H9 (cell line): Measurements from ENCODE around the gene QSOX1. TPM values are rescaled to one million over a fixed set of nuclear protein-coding genes. Genes with fewer than 3 reads are reported as not detected.

ENCODE experiments used
- DNase-seq: peaks from one replicate; pipeline ENCODE4 v3.0.0-alpha.2; 2017
- H2AFZ ChIP-seq: one replicate; pipeline ENCODE4 v1.6.1; 2013; ENCODE audit warnings: mild to moderate bottlenecking, low read length, control low read depth, moderate library complexity
- H2AK5ac ChIP-seq: 2 replicates; pipeline ENCODE4 v1.6.1; 2013; ENCODE audit warnings: low read length, control low read depth, mixed read lengths; ENCODE audit not compliant: insufficient read length
- H2BK120ac ChIP-seq: one replicate; pipeline ENCODE4 v1.6.1; 2013; ENCODE audit warnings: low read depth, mild to moderate bottlenecking, low read length, control low read depth, inconsistent platforms; ENCODE audit not compliant: poor library complexity, severe bottlenecking
- H2BK12ac ChIP-seq: 2 replicates; pipeline ENCODE4 v1.6.1; 2013; ENCODE audit warnings: low read length, control low read depth, mixed read lengths, low read depth; ENCODE audit not compliant: insufficient read length
- H2BK15ac ChIP-seq: 2 replicates; pipeline ENCODE4 v1.6.1; 2013; ENCODE audit warnings: low read depth, low read length, control low read depth
- H2BK20ac ChIP-seq: one replicate; pipeline ENCODE4 v1.6.1; 2013; ENCODE audit warnings: low read depth, mild to moderate bottlenecking, low read length, control low read depth, inconsistent platforms; ENCODE audit not compliant: poor library complexity, severe bottlenecking
- H2BK5ac ChIP-seq: 2 replicates; pipeline ENCODE4 v1.6.1; 2013; ENCODE audit warnings: low read length, control low read depth, mixed read lengths; ENCODE audit not compliant: insufficient read length
- H3K14ac ChIP-seq: 2 replicates; pipeline ENCODE4 v1.6.1; 2013; ENCODE audit warnings: low read length, control low read depth; ENCODE audit not compliant: insufficient read depth
- H3K18ac ChIP-seq: 2 replicates; pipeline ENCODE4 v1.6.1; 2013; ENCODE audit warnings: low read depth, mild to moderate bottlenecking, mixed read lengths, low read length, control low read depth; ENCODE audit not compliant: insufficient read length
- H3K23ac ChIP-seq: 2 replicates; pipeline ENCODE4 v1.6.1; 2013; ENCODE audit warnings: low read length, control low read depth, mixed read lengths, low read depth; ENCODE audit not compliant: insufficient read length
- H3K23me2 ChIP-seq: 2 replicates; pipeline ENCODE4 v1.6.1; 2013; ENCODE audit warnings: low read depth, mild to moderate bottlenecking, mixed read lengths, low read length, control low read depth; ENCODE audit not compliant: insufficient read length, poor library complexity, severe bottlenecking
- H3K27ac ChIP-seq: 2 replicates; pipeline ENCODE4 v1.5.1; 2013; ENCODE audit warnings: low read length, control low read depth, mixed read lengths, low read depth; ENCODE audit not compliant: insufficient read length
- H3K27me3 ChIP-seq: 2 replicates; pipeline ENCODE4 v1.6.1; 2013; ENCODE audit warnings: low read length, control low read depth, inconsistent platforms; ENCODE audit not compliant: insufficient read depth
- H3K4ac ChIP-seq: 2 replicates; pipeline ENCODE4 v1.6.1; 2013; ENCODE audit warnings: low read depth, mild to moderate bottlenecking, control low read depth, inconsistent platforms, low read length, moderate library complexity
- H3K4me1 ChIP-seq: 2 replicates; pipeline ENCODE4 v1.6.1; 2013; ENCODE audit warnings: low read length, control low read depth, inconsistent platforms; ENCODE audit not compliant: insufficient read depth
- H3K4me2 ChIP-seq: 2 replicates; pipeline ENCODE4 v1.6.1; 2013; ENCODE audit warnings: low read length, control low read depth, mixed read lengths; ENCODE audit not compliant: insufficient read length, insufficient read depth
- H3K56ac ChIP-seq: 2 replicates; pipeline ENCODE4 v1.6.1; 2013; ENCODE audit warnings: low read depth, mild to moderate bottlenecking, mixed read lengths, low read length, control low read depth; ENCODE audit not compliant: insufficient read length
- H3K79me1 ChIP-seq: 2 replicates; pipeline ENCODE4 v1.6.1; 2013; ENCODE audit warnings: low read depth, mild to moderate bottlenecking, moderate library complexity, low read length, control low read depth, inconsistent platforms; ENCODE audit not compliant: insufficient read depth, poor library complexity, severe bottlenecking
- H3K79me2 ChIP-seq: 2 replicates; pipeline ENCODE4 v1.6.1; 2013; ENCODE audit warnings: low read length, control low read depth, inconsistent platforms; ENCODE audit not compliant: insufficient read depth
- H3K9ac ChIP-seq: 2 replicates; pipeline ENCODE4 v1.6.1; 2013; ENCODE audit warnings: low read length, control low read depth, mixed read lengths; ENCODE audit not compliant: insufficient read length; ENCODE audit errors: extremely low read depth
- H3K9me3 ChIP-seq: one replicate; pipeline ENCODE4 v1.6.1; 2013; ENCODE audit warnings: low read depth, low read length, inconsistent platforms; ENCODE audit not compliant: control insufficient read depth
- H3T11ph ChIP-seq: one replicate; pipeline ENCODE4 v1.6.1; 2013; ENCODE audit warnings: mild to moderate bottlenecking, low read length, control low read depth, inconsistent platforms
- H4K20me1 ChIP-seq: one replicate; pipeline ENCODE4 v1.6.1; 2013; ENCODE audit not compliant: control insufficient read depth, insufficient read length, insufficient read depth
- H4K5ac ChIP-seq: 2 replicates; pipeline ENCODE4 v1.6.1; 2013; ENCODE audit warnings: low read depth, mild to moderate bottlenecking, mixed read lengths, low read length, control low read depth; ENCODE audit not compliant: insufficient read length
- H4K8ac ChIP-seq: replicated peaks from 2 replicates; pipeline ENCODE4 v1.6.1; 2013; ENCODE audit warnings: low read length, control low read depth, mixed read lengths, low read depth; ENCODE audit not compliant: insufficient read length
- H4K91ac ChIP-seq: 2 replicates; pipeline ENCODE4 v1.6.1; 2013; ENCODE audit warnings: low read depth, mild to moderate bottlenecking, moderate library complexity, mixed read lengths, low read length, control low read depth; ENCODE audit not compliant: insufficient read length
- H3K27ac Mint-ChIP-seq, 3 experiments: 2 replicates in 2 of 3; 3 replicates in 1 of 3; pipeline ENCODE4 v1.8.0; 2020 to 2021; ENCODE audit warnings: mixed read lengths in 3 of 3, mild to moderate bottlenecking in 1 of 3, moderate library complexity in 1 of 3
- H3K27me3 Mint-ChIP-seq: 2 replicates; pipeline ENCODE4 v1.8.0; 2021; ENCODE audit warnings: low read depth, mild to moderate bottlenecking, moderate library complexity, mixed read lengths
- H3K36me3 Mint-ChIP-seq, 3 experiments: 2 replicates in 2 of 3; 3 replicates in 1 of 3; pipeline ENCODE4 v1.8.0; 2020 to 2021; ENCODE audit warnings: low read depth in 3 of 3, mixed read lengths in 3 of 3; ENCODE audit not compliant: insufficient read depth in 1 of 3
- H3K4me1 Mint-ChIP-seq, 2 experiments: 2 replicates each; pipeline ENCODE4 v1.8.0; 2020; ENCODE audit warnings: mixed read lengths in 2 of 2
- H3K4me3 Mint-ChIP-seq, 2 experiments: 2 replicates in 1 of 2; 3 replicates in 1 of 2; pipeline ENCODE4 v1.8.0; 2020 to 2021; ENCODE audit warnings: mild to moderate bottlenecking in 2 of 2, mixed read lengths in 2 of 2, moderate library complexity in 1 of 2
- H3K9me3 Mint-ChIP-seq, 2 experiments: 2 replicates in 1 of 2; 3 replicates in 1 of 2; pipeline ENCODE4 v1.8.0; 2020; ENCODE audit warnings: mild to moderate bottlenecking in 2 of 2, mixed read lengths in 2 of 2, moderate library complexity in 1 of 2
- WGBS: extraction: QIAGEN DNeasy Blood & Tissue Kit; methylation state at CpG from one replicate; pipeline ENCODE4 v1.1.7; 2013; ENCODE audit warnings: missing lambda C conversion rate, low lambda C conversion rate, mixed read lengths; ENCODE audit not compliant: insufficient read length; ENCODE audit errors: extremely low coverage; 5-methylcytosine and 5-hydroxymethylcytosine counted together
- total RNA-seq: library from RNA; stranded (reverse); gene quantifications from 2 replicates; pipeline ENCODE4 v1.2.1, GENCODE V29; 2021
- TF ChIP-seq, protein P1 (sequence below): fragments of 200-600 bp; sonication (generic); conservative IDR thresholded peaks from 3 replicates; pipeline ENCODE4 v1.8.0; 2021; ENCODE audit warnings: antibody characterized with exemption, mild to moderate bottlenecking

Gene QSOX1
- total RNA-seq, 1 experiment from 2014 or later: 79.2 TPM

DNA sequence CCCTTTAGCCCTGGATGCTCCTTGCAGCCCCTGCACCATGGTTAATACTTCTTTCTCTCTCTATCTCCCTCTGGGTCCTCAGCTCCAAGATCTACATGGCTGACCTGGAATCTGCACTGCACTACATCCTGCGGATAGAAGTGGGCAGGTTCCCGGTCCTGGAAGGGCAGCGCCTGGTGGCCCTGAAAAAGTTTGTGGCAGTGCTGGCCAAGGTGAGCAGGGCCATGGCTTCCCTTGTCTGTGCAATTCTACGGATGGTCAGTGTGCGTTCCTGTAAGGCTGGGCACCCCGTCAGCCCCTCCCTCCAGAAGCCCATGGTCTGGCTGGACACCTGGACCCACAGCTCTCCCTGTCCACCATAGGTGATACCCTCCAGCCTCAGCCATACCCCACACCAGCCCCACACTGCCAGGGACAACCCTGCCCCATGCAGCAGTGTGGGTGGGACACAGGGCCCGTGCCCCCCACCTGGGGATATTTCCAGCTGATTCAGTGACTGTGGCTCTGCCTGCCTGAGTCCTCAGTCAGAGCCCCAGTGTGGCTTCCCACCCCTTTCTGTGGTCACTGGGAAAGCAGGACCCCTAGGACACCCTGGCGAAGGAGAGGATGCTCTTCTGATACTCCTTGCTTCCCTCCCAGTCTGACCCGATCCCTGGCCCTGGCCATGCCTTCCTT, 31.4 kb downstream of the QSOX1 start:
- Histone ChIP-seq H2AK5ac (no peak overlapping the region), H4K91ac (no peak overlapping the region), H3K4me2 (no peak overlapping the region), H2BK20ac (no peak overlapping the region), H3K27ac (no peak overlapping the region), H4K5ac (no peak overlapping the region), H4K8ac (no peak overlapping the region), H3K9me3 (no peaks in the 10 kb centered on the region), H3K4ac (no peak overlapping the region), H3K79me1 (no peaks in the 10 kb centered on the region), H3K23ac (no peak overlapping the region), H2BK12ac (no peak overlapping the region), H3K14ac (no peak overlapping the region; the same call in 1 of the 2 replicates), H3K9ac (no peak overlapping the region), H2AFZ (no peak overlapping the region), H2BK15ac (no peak overlapping the region), H2BK5ac (no peak overlapping the region), H3K4me1 (no peaks in the 10 kb centered on the region), H2BK120ac (no peak overlapping the region), H3K23me2 (no peaks in the 10 kb centered on the region), H3K27me3 (no peaks in the 10 kb centered on the region), H3K79me2 (no peaks in the 10 kb centered on the region), H3T11ph (no peak overlapping the region), H3K18ac (no peak overlapping the region), H4K20me1 (no peaks in the 10 kb centered on the region), H3K56ac (no peak overlapping the region)
- H3K4me1 Mint-ChIP-seq: peaks cover 0 to 6% of the 10 kb centered on the region in 2 experiments; a peak in 2 of 4 replicates
- WGBS: no CpG with 5 or more reads among the region's 9 CpGs
- H3K4me3 Mint-ChIP-seq: no peak overlapping the region
- H3K27ac Mint-ChIP-seq: peak overlapping the region; percentile 23 to 71 (median 55); a peak in 5 of 7 replicates
- TF ChIP-seq, protein P1, sequence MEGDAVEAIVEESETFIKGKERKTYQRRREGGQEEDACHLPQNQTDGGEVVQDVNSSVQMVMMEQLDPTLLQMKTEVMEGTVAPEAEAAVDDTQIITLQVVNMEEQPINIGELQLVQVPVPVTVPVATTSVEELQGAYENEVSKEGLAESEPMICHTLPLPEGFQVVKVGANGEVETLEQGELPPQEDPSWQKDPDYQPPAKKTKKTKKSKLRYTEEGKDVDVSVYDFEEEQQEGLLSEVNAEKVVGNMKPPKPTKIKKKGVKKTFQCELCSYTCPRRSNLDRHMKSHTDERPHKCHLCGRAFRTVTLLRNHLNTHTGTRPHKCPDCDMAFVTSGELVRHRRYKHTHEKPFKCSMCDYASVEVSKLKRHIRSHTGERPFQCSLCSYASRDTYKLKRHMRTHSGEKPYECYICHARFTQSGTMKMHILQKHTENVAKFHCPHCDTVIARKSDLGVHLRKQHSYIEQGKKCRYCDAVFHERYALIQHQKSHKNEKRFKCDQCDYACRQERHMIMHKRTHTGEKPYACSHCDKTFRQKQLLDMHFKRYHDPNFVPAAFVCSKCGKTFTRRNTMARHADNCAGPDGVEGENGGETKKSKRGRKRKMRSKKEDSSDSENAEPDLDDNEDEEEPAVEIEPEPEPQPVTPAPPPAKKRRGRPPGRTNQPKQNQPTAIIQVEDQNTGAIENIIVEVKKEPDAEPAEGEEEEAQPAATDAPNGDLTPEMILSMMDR: no peak
- H3K27me3 Mint-ChIP-seq: no peaks in the 10 kb centered on the region
- no peaks in the 10 kb centered on the region for H3K9me3 Mint-ChIP-seq
- no peak for DNase-seq
- H3K36me3 Mint-ChIP-seq: peaks cover 12 to 37% (median 35%) of the 10 kb centered on the region in 3 experiments
